Measurements from ENCODE around the gene SFRP5. TPM values are rescaled to one million over a fixed set of nuclear protein-coding genes. Genes with fewer than 3 reads are reported as not detected.

SFRP5 gene
- total and polyA plus RNA-seq, 9 donors: 0.18 to 3.0 (median 0.41) TPM; not detected in 2

GRCh38 chr10:97754726-97755125, 17.1 kb downstream of the SFRP5 start:
- H3K9me3 ChIP-seq: no peaks in the 10 kb centered on the region
- H3K27ac ChIP-seq: no peak overlapping the region
- intact Hi-C loops (cut with DNase I): no loop called here
- H3K4me1 ChIP-seq (ENCODE audit: insufficient read depth): no peaks in the 10 kb centered on the region
- H3K27me3 ChIP-seq: no peaks in the 10 kb centered on the region
- H3K4me3 ChIP-seq: no peak overlapping the region
- WGBS, 3 donors: 48 to 87% (median 82%) methylated on average over 4 of the region's 4 CpGs
- H3K36me3 ChIP-seq: no peaks in the 10 kb centered on the region
- TF ChIP-seq CTCF (IDR thresholded peaks at IDR 0.05): no peak
- no peak for TF ChIP-seq EP300 (IDR thresholded peaks at IDR 0.05)
- no peak for TF ChIP-seq POLR2A (IDR thresholded peaks at IDR 0.05)
- no peak for DNase-seq

GRCh38 chr10:97752956-97753355, 18.8 kb downstream of the SFRP5 start:
- Histone ChIP-seq H3K27me3 (no peaks in the 10 kb centered on the region), H3K36me3 (no peaks in the 10 kb centered on the region), H3K4me3 (no peak overlapping the region), H3K27ac (no peak overlapping the region), H3K9me3 (no peaks in the 10 kb centered on the region), H3K4me1 (ENCODE audit: insufficient read depth) (no peaks in the 10 kb centered on the region)
- no peak for DNase-seq
- intact Hi-C loops (cut with DNase I): no loop called here
- WGBS, 3 donors: 92 to 94% (median 93%) methylated on average over 18 of the region's 18 CpGs
- TF ChIP-seq CTCF (IDR thresholded peaks at IDR 0.05) (no peak), EP300 (IDR thresholded peaks at IDR 0.05) (no peak), POLR2A (IDR thresholded peaks at IDR 0.05) (no peak)

GRCh38 chr10:97748116-97748515, 23.7 kb downstream of the SFRP5 start:
- H3K9me3 ChIP-seq: no peaks in the 10 kb centered on the region
- H3K4me1 ChIP-seq (ENCODE audit: insufficient read depth): peaks cover 2% of the 10 kb centered on the region
- no peak overlapping the region for H3K27ac ChIP-seq
- no peak overlapping the region for H3K4me3 ChIP-seq
- DNase-seq: no peak
- no peaks in the 10 kb centered on the region for H3K36me3 ChIP-seq
- no peak for TF ChIP-seq POLR2A (IDR thresholded peaks at IDR 0.05)
- TF ChIP-seq CTCF (IDR thresholded peaks at IDR 0.05): no peak
- TF ChIP-seq EP300 (IDR thresholded peaks at IDR 0.05): no peak
- intact Hi-C loops (cut with DNase I): no loop called here
- WGBS, 3 donors: 81 to 83% (median 83%) methylated on average over 10 of the region's 10 CpGs
- no peaks in the 10 kb centered on the region for H3K27me3 ChIP-seq

GRCh38 chr10:97747573-97747972, 24.2 kb downstream of the SFRP5 start:
- TF ChIP-seq CTCF (IDR thresholded peaks at IDR 0.05) (no peak), POLR2A (IDR thresholded peaks at IDR 0.05) (no peak), EP300 (IDR thresholded peaks at IDR 0.05) (no peak)
- Histone ChIP-seq H3K4me1 (ENCODE audit: insufficient read depth) (peaks cover 2% of the 10 kb centered on the region), H3K4me3 (no peak overlapping the region), H3K36me3 (no peaks in the 10 kb centered on the region), H3K9me3 (no peaks in the 10 kb centered on the region), H3K27ac (no peak overlapping the region), H3K27me3 (no peaks in the 10 kb centered on the region)
- DNase-seq: no peak
- WGBS, 3 donors: 80 to 95% (median 94%) methylated on average over 1 of the region's 1 CpG
- intact Hi-C loops (cut with DNase I): no loop called here

Measured in ovary (tissue), 9 donors.